AG09319 (cell line): Measurements from ENCODE around the gene VAV2.

Experiments
- DNase-seq: peaks from one replicate; pipeline ENCODE4 v3.0.0-alpha.2; 2010; ENCODE audit warnings: low read depth; ENCODE audit errors: extremely low read depth
- TF ChIP-seq, protein P1 (sequence below): IDR thresholded peaks from 2 replicates; pipeline ENCODE4 v1.5.1; 2011; ENCODE audit warnings: low read depth, mild to moderate bottlenecking, inconsistent platforms, low read length, moderate library complexity

The VAV2 gene

GRCh38 chr9:133832877-133833276 lies 159.2 kb downstream of the VAV2 start:
- DNase-seq = no peak
- TF ChIP-seq, protein P1, sequence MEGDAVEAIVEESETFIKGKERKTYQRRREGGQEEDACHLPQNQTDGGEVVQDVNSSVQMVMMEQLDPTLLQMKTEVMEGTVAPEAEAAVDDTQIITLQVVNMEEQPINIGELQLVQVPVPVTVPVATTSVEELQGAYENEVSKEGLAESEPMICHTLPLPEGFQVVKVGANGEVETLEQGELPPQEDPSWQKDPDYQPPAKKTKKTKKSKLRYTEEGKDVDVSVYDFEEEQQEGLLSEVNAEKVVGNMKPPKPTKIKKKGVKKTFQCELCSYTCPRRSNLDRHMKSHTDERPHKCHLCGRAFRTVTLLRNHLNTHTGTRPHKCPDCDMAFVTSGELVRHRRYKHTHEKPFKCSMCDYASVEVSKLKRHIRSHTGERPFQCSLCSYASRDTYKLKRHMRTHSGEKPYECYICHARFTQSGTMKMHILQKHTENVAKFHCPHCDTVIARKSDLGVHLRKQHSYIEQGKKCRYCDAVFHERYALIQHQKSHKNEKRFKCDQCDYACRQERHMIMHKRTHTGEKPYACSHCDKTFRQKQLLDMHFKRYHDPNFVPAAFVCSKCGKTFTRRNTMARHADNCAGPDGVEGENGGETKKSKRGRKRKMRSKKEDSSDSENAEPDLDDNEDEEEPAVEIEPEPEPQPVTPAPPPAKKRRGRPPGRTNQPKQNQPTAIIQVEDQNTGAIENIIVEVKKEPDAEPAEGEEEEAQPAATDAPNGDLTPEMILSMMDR = no peak

- TF ChIP-seq, protein P1 = no peak
Measured at GRCh38 chr9:133830711-133831110, 161.4 kb downstream of the VAV2 start.

GRCh38 chr9:133830310-133830709 lies 161.8 kb downstream of the VAV2 start:
- no peak for DNase-seq
- TF ChIP-seq, protein P1 = no peak

More at GRCh38 chr9:133830711-133831110, 161.4 kb downstream of the VAV2 start:
- DNase-seq = no peak

DNA sequence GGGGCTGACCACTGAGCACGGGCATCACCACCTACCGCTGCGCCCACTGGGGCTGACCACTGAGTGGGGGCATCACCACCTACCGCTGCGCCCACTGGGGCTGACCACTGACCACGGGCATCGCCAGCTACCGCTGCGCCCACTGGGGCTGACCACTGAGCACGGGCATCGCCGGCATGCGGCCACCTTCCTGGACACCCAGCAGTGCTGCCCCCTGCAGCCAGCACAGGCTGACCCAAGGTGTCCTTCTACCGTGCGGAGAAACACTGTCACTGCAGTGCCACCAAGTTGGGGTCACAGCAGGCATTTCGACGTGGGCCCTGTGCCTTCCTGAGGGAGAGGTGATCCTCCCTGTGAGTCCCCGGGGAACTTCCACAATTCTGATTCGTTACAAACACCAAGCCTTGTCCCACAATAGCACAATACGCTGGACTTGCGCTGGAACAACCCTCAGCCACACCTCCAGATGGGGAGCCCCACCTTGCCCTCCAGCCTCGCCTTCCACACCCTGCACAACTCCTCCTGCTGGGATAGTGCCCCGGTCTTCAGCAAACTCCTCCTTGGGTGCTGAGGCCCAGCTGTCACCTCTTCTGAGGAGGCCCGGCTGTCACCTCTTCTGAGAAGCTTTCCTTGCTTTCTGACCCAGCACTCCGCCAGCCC lies 163.7 kb downstream of the VAV2 start:
- TF ChIP-seq, protein P1 = no peak
- DNase-seq = no peak

GRCh38 chr9:133826289-133827085 lies 165.6 kb downstream of the VAV2 start:
- DNase-seq = no peak
- TF ChIP-seq, protein P1 = no peak

GRCh38 chr9:133825555-133826218 lies 166.4 kb downstream of the VAV2 start:
- DNase-seq = peak; percentile 16
- TF ChIP-seq, protein P1 = no peak

DNA sequence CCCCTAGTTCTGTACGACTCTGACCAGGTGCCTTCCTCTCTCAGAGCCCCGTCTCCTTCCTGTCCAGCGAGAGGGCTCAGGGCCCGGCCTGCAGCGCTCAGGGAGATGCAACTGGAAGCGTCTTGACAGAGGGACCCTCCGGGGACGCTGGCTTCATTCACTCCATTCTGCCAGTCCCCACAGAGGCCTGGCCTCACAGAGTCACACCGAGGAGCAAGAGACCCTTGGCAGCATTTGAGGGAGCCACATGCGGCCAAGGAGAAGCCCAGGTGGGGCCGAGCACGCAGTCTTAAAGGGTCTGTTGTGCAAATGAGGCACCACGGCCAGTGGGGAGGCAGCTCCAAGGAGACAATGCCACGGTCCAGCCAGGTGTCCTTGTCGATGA lies 167.3 kb downstream of the VAV2 start:
- TF ChIP-seq, protein P1 = no peak
- no peak for DNase-seq
